WTC11 (cell line): ENCODE results near the gene TNFRSF1B. TPM values are rescaled to one million over a fixed set of nuclear protein-coding genes. Genes with fewer than 3 reads are reported as not detected.

Experiments
- ATAC-seq: fragments of 200-7000 bp; cut with Tn5 transposase; 2 replicates; pipeline ENCODE4 v1.10.0; 2021; ENCODE audit warnings: mild to moderate bottlenecking, moderate library complexity
- CTCF ChIA-PET: fragments of 300-600 bp; sonication (Branson Sonifier 250); formaldehyde crosslinking; loops from one replicate; lab custom pipeline; 2021; ENCODE audit warnings: antibody characterized with exemption; lab: Charles Lee
- POLR2A ChIA-PET: fragments of 350-600 bp; sonication (Branson Sonifier 250); formaldehyde crosslinking; loops from one replicate; lab custom pipeline; 2021; ENCODE audit warnings: antibody characterized with exemption; lab: Charles Lee
- DNase-seq: peaks from one replicate; pipeline ENCODE4 v3.0.0; 2021; ENCODE audit warnings: low spot score
- H3K27ac Mint-ChIP-seq: 2 replicates; pipeline ENCODE4 v1.8.0; 2021; ENCODE audit warnings: mixed read lengths
- H3K27me3 Mint-ChIP-seq: 2 replicates; pipeline ENCODE4 v1.8.0; 2021; ENCODE audit warnings: low read depth, mild to moderate bottlenecking, moderate library complexity, mixed read lengths
- H3K36me3 Mint-ChIP-seq: 2 replicates; pipeline ENCODE4 v1.8.0; 2021; ENCODE audit warnings: mixed read lengths
- H3K4me1 Mint-ChIP-seq: 2 replicates; pipeline ENCODE4 v1.8.0; 2022; ENCODE audit warnings: mixed read lengths
- H3K4me3 Mint-ChIP-seq: 2 replicates; pipeline ENCODE4 v1.8.0; 2021; ENCODE audit warnings: mild to moderate bottlenecking, moderate library complexity, mixed read lengths
- H3K9me3 Mint-ChIP-seq: 2 replicates; pipeline ENCODE4 v1.8.0; 2021; ENCODE audit warnings: mixed read lengths
- ATF1 ChIP-seq: sonication (generic); formaldehyde crosslinking; IDR thresholded peaks from 2 replicates; pipeline ENCODE4 v1.8.1; 2023; ENCODE audit warnings: mild to moderate bottlenecking, moderate library complexity, missing genetic modification reagents
- CBFB ChIP-seq: sonication (generic); formaldehyde crosslinking; IDR thresholded peaks from 2 replicates; pipeline ENCODE4 v1.8.1; 2022; ENCODE audit warnings: mild to moderate bottlenecking, low read depth, missing genetic modification reagents
- CREB1 ChIP-seq: sonication (generic); formaldehyde crosslinking; IDR thresholded peaks from 2 replicates; pipeline ENCODE4 v1.8.0; 2023; ENCODE audit warnings: mild to moderate bottlenecking, missing genetic modification reagents
- CREM ChIP-seq: sonication (generic); formaldehyde crosslinking; IDR thresholded peaks from 2 replicates; pipeline ENCODE4 v1.8.1; 2022; ENCODE audit warnings: mild to moderate bottlenecking, missing genetic modification reagents, moderate library complexity
- ETV6 ChIP-seq: sonication (generic); formaldehyde crosslinking; IDR thresholded peaks from 2 replicates; pipeline ENCODE4 v1.8.1; 2022; ENCODE audit warnings: mild to moderate bottlenecking, missing genetic modification reagents
- JUN ChIP-seq: sonication (generic); formaldehyde crosslinking; IDR thresholded peaks from 2 replicates; pipeline ENCODE4 v1.8.0; 2023; ENCODE audit warnings: mild to moderate bottlenecking, missing genetic modification reagents
- KAT7 ChIP-seq: sonication (generic); formaldehyde crosslinking; IDR thresholded peaks from 2 replicates; pipeline ENCODE4 v1.8.1; 2023; ENCODE audit warnings: missing genetic modification reagents, mild to moderate bottlenecking, borderline replicate concordance
- NFYB ChIP-seq: sonication (generic); formaldehyde crosslinking; conservative IDR thresholded peaks from 2 replicates; pipeline ENCODE4 v1.8.0; 2022; ENCODE audit warnings: low read depth, missing genetic modification reagents
- NR3C1 ChIP-seq: sonication (generic); formaldehyde crosslinking; conservative IDR thresholded peaks from 2 replicates; pipeline ENCODE4 v1.8.1; 2023; ENCODE audit warnings: low read depth, mild to moderate bottlenecking, missing genetic modification reagents
- OVOL2 ChIP-seq: fragments of 250-450 bp; sonication (Bioruptor Pico); IDR thresholded peaks from 2 replicates; pipeline ENCODE4 v1.9.0; 2021; ENCODE audit warnings: mild to moderate bottlenecking, borderline replicate concordance
- PRRX2 ChIP-seq: fragments of 250-450 bp; sonication (Bioruptor Pico); IDR thresholded peaks from 2 replicates; pipeline ENCODE4 v1.8.0; 2021; ENCODE audit warnings: mild to moderate bottlenecking
- SMAD3 ChIP-seq: sonication (generic); formaldehyde crosslinking; IDR thresholded peaks from 2 replicates; pipeline ENCODE4 v1.8.0; 2022; ENCODE audit warnings: missing genetic modification reagents, mild to moderate bottlenecking, borderline replicate concordance
- SP1 ChIP-seq: sonication (generic); formaldehyde crosslinking; conservative IDR thresholded peaks from 2 replicates; pipeline ENCODE4 v1.8.1; 2022; ENCODE audit warnings: missing genetic modification reagents
- TCF7 ChIP-seq: sonication (generic); formaldehyde crosslinking; IDR thresholded peaks from 2 replicates; pipeline ENCODE4 v1.8.0; 2022; ENCODE audit warnings: mild to moderate bottlenecking, low read depth, missing genetic modification reagents, moderate library complexity
- TEAD4 ChIP-seq: sonication (generic); formaldehyde crosslinking; IDR thresholded peaks from 2 replicates; pipeline ENCODE4 v1.8.0; 2022; ENCODE audit warnings: mild to moderate bottlenecking, missing genetic modification reagents
- TP53 ChIP-seq: sonication (generic); formaldehyde crosslinking; IDR thresholded peaks from 2 replicates; pipeline ENCODE4 v1.8.1; 2023; ENCODE audit warnings: mild to moderate bottlenecking, missing genetic modification reagents
- ZNF121 ChIP-seq: sonication (generic); formaldehyde crosslinking; IDR thresholded peaks from 2 replicates; pipeline ENCODE4 v1.8.0; 2023; ENCODE audit warnings: missing genetic modification reagents
- ZNF423 ChIP-seq: fragments of 250-450 bp; sonication (Bioruptor Pico); IDR thresholded peaks from 2 replicates; pipeline ENCODE4 v2.1.2; 2022; ENCODE audit warnings: mild to moderate bottlenecking, moderate library complexity
- ZNF671 ChIP-seq: fragments of 250-450 bp; sonication (Bioruptor Pico); IDR thresholded peaks from 2 replicates; pipeline ENCODE4 v1.8.0; 2021; ENCODE audit warnings: mild to moderate bottlenecking
- total RNA-seq: library from RNA; stranded (reverse); gene quantifications from 3 replicates; pipeline ENCODE4 v1.2.3, GENCODE V29; 2021
- TF ChIP-seq, protein P1 (sequence below): sonication (generic); formaldehyde crosslinking; IDR thresholded peaks from 2 replicates; pipeline ENCODE4 v1.8.1; 2022; ENCODE audit warnings: mild to moderate bottlenecking, missing genetic modification reagents, moderate library complexity, borderline replicate concordance
- TF ChIP-seq, protein P2 (sequence below): fragments of 250-450 bp; sonication (Bioruptor Pico); IDR thresholded peaks from 2 replicates; pipeline ENCODE4 v2.1.2; 2022; ENCODE audit warnings: mild to moderate bottlenecking, moderate library complexity
- TF ChIP-seq, protein P3 (sequence below): fragments of 250-450 bp; sonication (Bioruptor Pico); IDR thresholded peaks from 2 replicates; pipeline ENCODE4 v1.9.0; 2021; ENCODE audit warnings: mild to moderate bottlenecking
- TF ChIP-seq, protein P4 (sequence below): sonication (generic); formaldehyde crosslinking; IDR thresholded peaks from 2 replicates; pipeline ENCODE4 v1.8.1; 2023; ENCODE audit warnings: mild to moderate bottlenecking, missing genetic modification reagents, moderate library complexity
- TF ChIP-seq, protein P5 (sequence below): sonication (generic); formaldehyde crosslinking; conservative IDR thresholded peaks from 2 replicates; pipeline ENCODE4 v1.8.1; 2022; ENCODE audit warnings: mild to moderate bottlenecking, missing genetic modification reagents

Gene TNFRSF1B
- total RNA-seq, 1 experiment from 2014 or later, result 2.7 TPM

DNA sequence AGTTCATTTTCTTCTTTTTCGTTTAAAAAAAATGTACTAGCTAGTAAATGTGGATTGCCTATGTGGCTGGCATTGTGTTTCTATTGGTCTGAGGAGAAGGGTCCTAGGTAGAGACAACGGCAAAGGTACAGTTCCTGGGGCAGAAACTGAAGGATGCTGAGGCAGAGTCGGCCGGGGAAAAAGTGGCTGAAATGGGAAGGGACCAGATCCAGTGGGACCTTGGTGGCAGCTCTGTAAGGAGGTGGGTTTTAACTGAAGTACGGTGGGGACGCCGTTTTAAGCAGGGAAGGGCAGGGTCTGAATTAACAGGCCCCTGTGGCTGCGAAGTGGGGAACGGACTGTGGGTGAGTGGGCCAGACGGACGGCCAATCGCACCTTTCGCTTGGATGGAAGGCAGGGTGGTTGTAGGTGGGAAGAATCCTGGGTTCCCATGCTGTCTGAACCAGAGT lies 62.6 kb downstream of the TNFRSF1B start:
- peaks cover 17% of the 10 kb centered on the region for H3K4me1 Mint-ChIP-seq

DNA sequence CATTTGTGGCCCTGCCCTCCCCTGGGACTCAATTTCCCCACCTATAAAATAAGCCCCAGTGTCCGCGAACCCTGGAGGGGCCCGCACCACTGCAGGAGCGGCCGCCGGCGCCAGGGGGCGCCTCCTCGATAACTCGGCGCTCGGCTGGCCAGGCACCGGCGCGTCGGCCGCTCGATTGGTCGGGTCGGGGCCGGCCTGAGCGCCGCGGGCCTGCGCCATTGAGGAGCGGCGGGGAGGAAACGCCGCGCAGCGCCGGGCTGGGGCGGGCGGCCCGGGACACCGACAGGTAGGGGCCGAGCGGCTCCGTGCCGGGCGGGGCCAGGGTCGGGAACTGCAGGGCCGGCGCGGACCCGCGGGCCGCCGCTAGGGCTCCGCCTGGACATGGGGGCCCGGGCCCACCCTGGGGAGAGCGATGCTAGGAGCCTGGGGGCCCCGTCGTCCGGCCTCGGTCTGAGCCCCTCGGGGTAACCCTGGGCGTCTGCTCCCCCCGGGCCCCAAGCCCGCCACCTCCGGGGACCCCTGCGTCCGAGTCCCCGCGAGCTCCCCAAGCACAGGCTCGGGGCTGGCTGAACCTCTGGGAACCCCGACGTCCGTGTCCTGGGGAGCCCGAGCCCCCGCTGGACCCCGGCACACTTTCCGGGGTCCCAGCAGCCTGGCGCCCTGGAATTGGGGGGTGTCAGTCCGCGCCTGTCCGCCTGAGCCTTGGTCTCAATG lies 63.2 kb downstream of the TNFRSF1B start, which contains the start of gene VPS13D:
Gene VPS13D, plus strand, starts transcription at position 196 of the 714 bp plus-strand sequence. CDS start 4,237 bp downstream, outside the sequence.
- H3K27ac Mint-ChIP-seq, result no peak within 1 kb of the TSS
- ATAC-seq, result peak; percentile 92
- 0 out of 2 replicates have a peak, but pooled peaks cover 3% of the 10 kb centered on the region for H3K36me3 Mint-ChIP-seq
- H3K9me3 Mint-ChIP-seq, result no peaks in the 10 kb centered on the region
- POLR2A ChIA-PET, result no interaction called here
- CTCF ChIA-PET, result interaction anchor here (0.9 to 2.5 kb wide), 6 partner anchors 14 to 386 kb away, joined by 3 to 10 read pairs (median 6); no protein-coding TSS in a partner anchor
- peak within 1 kb of the TSS; percentile 82 for H3K4me3 Mint-ChIP-seq
- no peaks in the 10 kb centered on the region for H3K27me3 Mint-ChIP-seq
- peak; percentile 86 for DNase-seq
- peaks cover 17% of the 10 kb centered on the region for H3K4me1 Mint-ChIP-seq
- TF ChIP-seq TCF7 (CRISPR knock-in tag) (no peak), TEAD4 (CRISPR knock-in tag) (no peak), NFYB (no peak), PRRX2 (no peak), ATF1 (CRISPR knock-in tag) (no peak), NR3C1 (CRISPR knock-in tag) (no peak), JUN (CRISPR knock-in tag) (no peak), CBFB (CRISPR knock-in tag) (no peak), SMAD3 (no peak), SP1 (CRISPR knock-in tag) (peak; percentile 81), KAT7 (CRISPR knock-in tag) (no peak), OVOL2 (CRISPR knock-in tag) (no peak)
- TF ChIP-seq, protein P1, sequence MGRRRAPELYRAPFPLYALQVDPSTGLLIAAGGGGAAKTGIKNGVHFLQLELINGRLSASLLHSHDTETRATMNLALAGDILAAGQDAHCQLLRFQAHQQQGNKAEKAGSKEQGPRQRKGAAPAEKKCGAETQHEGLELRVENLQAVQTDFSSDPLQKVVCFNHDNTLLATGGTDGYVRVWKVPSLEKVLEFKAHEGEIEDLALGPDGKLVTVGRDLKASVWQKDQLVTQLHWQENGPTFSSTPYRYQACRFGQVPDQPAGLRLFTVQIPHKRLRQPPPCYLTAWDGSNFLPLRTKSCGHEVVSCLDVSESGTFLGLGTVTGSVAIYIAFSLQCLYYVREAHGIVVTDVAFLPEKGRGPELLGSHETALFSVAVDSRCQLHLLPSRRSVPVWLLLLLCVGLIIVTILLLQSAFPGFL (CRISPR knock-in tag), result no peak
- TF ChIP-seq, protein P2, sequence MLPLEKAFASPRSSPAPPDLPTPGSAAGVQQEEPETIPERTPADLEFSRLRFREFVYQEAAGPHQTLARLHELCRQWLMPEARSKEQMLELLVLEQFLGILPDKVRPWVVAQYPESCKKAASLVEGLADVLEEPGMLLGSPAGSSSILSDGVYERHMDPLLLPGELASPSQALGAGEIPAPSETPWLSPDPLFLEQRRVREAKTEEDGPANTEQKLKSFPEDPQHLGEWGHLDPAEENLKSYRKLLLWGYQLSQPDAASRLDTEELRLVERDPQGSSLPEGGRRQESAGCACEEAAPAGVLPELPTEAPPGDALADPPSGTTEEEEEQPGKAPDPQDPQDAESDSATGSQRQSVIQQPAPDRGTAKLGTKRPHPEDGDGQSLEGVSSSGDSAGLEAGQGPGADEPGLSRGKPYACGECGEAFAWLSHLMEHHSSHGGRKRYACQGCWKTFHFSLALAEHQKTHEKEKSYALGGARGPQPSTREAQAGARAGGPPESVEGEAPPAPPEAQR (CRISPR knock-in tag), result no peak
- TF ChIP-seq, protein P3, sequence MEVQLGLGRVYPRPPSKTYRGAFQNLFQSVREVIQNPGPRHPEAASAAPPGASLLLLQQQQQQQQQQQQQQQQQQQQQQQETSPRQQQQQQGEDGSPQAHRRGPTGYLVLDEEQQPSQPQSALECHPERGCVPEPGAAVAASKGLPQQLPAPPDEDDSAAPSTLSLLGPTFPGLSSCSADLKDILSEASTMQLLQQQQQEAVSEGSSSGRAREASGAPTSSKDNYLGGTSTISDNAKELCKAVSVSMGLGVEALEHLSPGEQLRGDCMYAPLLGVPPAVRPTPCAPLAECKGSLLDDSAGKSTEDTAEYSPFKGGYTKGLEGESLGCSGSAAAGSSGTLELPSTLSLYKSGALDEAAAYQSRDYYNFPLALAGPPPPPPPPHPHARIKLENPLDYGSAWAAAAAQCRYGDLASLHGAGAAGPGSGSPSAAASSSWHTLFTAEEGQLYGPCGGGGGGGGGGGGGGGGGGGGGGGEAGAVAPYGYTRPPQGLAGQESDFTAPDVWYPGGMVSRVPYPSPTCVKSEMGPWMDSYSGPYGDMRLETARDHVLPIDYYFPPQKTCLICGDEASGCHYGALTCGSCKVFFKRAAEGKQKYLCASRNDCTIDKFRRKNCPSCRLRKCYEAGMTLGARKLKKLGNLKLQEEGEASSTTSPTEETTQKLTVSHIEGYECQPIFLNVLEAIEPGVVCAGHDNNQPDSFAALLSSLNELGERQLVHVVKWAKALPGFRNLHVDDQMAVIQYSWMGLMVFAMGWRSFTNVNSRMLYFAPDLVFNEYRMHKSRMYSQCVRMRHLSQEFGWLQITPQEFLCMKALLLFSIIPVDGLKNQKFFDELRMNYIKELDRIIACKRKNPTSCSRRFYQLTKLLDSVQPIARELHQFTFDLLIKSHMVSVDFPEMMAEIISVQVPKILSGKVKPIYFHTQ (CRISPR knock-in tag), result no peak
- TF ChIP-seq, protein P4, sequence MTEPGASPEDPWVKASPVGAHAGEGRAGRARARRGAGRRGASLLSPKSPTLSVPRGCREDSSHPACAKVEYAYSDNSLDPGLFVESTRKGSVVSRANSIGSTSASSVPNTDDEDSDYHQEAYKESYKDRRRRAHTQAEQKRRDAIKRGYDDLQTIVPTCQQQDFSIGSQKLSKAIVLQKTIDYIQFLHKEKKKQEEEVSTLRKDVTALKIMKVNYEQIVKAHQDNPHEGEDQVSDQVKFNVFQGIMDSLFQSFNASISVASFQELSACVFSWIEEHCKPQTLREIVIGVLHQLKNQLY (CRISPR knock-in tag), result no peak
- TF ChIP-seq, protein P5, sequence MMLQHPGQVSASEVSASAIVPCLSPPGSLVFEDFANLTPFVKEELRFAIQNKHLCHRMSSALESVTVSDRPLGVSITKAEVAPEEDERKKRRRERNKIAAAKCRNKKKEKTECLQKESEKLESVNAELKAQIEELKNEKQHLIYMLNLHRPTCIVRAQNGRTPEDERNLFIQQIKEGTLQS (CRISPR knock-in tag), result no peak

More for the DNA sequence above, 62.6 kb downstream of the TNFRSF1B start:
- POLR2A ChIA-PET, result no interaction called here
- 0 out of 2 replicates have a peak, but pooled peaks cover 2% of the 10 kb centered on the region for H3K36me3 Mint-ChIP-seq
- peaks cover 3% of the 10 kb centered on the region for H3K9me3 Mint-ChIP-seq
- H3K4me3 Mint-ChIP-seq, result peak overlapping the region; percentile 61
- no peak overlapping the region for H3K27ac Mint-ChIP-seq
- no peaks in the 10 kb centered on the region for H3K27me3 Mint-ChIP-seq
- TF ChIP-seq ZNF423 (no peak), SMAD3 (no peak), TP53 (CRISPR knock-in tag) (no peak), CREM (CRISPR knock-in tag) (no peak), ETV6 (CRISPR knock-in tag) (no peak), CREB1 (no peak), ZNF671 (CRISPR knock-in tag) (no peak), NFYB (no peak), ZNF121 (CRISPR knock-in tag) (no peak)
- TF ChIP-seq, protein P3 (CRISPR knock-in tag), result no peak
- TF ChIP-seq, protein P4 (CRISPR knock-in tag), result no peak
- no peak for DNase-seq
- ATAC-seq, result peak; percentile 19
- CTCF ChIA-PET, result interaction anchor here (0.6 to 2.5 kb wide), 10 partner anchors 11 to 387 kb away, joined by 3 to 10 read pairs (median 3); no protein-coding TSS in a partner anchor
